ENCODE data around the gene COL6A1. TPM values are rescaled to one million over a fixed set of nuclear protein-coding genes. Genes with fewer than 3 reads are reported as not detected.

COL6A1 gene
- total RNA-seq, 1 donor from 2014 or later: 135 TPM

DNA sequence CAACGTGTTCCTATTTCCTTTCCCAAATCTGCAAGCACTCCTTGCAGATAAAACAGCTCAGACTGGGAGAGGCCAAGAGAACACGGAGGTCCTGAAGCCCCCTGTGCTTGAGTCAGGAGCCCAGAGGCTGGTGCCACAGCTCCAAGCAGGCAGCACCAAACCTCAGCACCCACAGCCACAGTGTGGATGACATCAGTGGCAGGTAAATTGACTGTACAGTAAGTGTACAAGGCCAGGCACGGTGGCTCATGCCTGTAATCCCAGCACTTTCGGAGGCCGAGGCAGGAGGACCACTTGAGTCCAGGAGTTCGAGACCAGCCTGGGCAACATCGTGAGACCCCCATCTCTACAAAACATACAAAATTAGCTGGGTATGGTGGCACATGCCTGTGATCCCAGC, 1.9 kb upstream of the COL6A1 start:
- H3K4me3 ChIP-seq (ENCODE audit: low read depth, low read length): no peak overlapping the region
- DNase-seq (ENCODE audit: low read depth): no peak
- TF ChIP-seq, protein P1, sequence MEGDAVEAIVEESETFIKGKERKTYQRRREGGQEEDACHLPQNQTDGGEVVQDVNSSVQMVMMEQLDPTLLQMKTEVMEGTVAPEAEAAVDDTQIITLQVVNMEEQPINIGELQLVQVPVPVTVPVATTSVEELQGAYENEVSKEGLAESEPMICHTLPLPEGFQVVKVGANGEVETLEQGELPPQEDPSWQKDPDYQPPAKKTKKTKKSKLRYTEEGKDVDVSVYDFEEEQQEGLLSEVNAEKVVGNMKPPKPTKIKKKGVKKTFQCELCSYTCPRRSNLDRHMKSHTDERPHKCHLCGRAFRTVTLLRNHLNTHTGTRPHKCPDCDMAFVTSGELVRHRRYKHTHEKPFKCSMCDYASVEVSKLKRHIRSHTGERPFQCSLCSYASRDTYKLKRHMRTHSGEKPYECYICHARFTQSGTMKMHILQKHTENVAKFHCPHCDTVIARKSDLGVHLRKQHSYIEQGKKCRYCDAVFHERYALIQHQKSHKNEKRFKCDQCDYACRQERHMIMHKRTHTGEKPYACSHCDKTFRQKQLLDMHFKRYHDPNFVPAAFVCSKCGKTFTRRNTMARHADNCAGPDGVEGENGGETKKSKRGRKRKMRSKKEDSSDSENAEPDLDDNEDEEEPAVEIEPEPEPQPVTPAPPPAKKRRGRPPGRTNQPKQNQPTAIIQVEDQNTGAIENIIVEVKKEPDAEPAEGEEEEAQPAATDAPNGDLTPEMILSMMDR (conservative IDR thresholded peaks at IDR 0.05; ENCODE audit: low read depth, low read length): no peak

DNA sequence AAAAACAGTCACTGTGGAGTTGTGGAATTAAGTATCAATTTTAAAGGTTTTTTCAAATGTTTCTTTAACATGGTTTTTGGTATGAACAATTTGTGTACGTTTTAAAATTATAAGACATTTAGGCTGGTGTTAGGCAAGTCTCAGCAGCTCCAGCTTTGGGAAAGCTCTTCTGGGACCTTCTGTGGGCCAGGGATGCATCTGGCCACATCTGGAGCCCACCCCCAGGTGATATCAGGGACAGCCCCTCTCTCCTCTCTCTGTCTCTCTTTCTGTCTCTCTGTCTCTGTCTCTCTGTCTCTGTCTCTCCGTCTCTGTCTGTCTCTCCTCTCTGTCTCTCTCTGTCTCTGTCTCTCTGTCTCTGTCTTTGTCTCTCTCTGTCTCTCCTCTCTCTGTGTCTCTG, 1.3 kb upstream of the COL6A1 start:
- TF ChIP-seq, protein P1 (conservative IDR thresholded peaks at IDR 0.05; ENCODE audit: low read depth, low read length): no peak
- H3K4me3 ChIP-seq (ENCODE audit: low read depth, low read length): no peak overlapping the region
- no peak for DNase-seq (ENCODE audit: low read depth)

DNA sequence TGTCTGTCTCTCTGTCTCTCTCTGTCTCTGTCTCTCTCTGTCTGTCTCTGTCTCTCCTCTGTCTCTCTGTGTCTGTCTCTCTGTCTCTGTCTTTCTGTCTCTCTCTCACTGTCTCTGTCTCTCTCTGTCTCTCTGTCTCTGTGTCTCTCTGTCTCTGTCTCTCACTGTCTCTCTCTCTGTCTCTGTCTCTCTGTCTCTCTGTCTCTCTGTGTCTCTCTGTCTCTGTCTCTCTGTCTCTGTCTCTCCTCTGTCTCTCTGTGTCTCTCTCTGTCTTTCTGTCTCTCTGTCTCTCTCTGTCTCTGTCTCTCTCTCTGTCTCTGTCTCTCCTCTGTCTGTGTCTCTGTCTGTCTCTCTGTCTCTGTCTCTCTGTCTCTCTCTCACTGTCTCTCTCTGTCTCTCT, 873 bp upstream of the COL6A1 start:
- no peak for DNase-seq (ENCODE audit: low read depth)
- peak overlapping the region; percentile 36 for H3K4me3 ChIP-seq (ENCODE audit: low read depth, low read length)

DNA sequence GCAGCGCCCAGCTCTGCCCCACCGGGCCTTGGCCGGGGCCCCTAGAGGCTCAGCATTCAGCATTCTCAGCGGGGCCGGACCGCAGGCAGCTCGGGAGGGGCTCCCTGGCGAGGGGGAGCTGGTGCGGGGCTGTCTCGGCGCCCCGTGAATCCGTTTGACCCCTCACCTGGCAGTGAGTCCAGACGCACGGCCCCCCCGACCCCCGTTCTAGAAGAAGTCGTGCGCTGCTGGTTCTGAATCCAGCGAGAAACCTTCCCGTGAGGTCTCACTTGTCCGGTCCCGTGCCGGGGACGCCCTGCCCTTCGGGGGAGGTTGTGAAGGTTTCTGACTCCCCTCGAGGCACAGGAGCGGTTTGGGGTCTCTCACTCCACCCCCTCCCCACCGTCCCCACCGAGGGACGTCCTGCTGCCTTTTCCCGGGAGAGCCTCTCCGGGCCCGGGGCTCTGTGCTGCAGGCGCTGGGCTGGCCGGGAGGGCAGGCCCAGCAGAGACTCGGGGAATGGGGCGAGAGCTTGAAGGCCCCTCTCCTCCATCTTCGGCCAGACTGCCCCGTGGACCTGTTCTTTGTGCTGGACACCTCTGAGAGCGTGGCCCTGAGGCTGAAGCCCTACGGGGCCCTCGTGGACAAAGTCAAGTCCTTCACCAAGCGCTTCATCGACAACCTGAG, 655 bp downstream of the COL6A1 start:
- peak overlapping the region; percentile 78 for H3K4me3 ChIP-seq (ENCODE audit: low read depth, low read length)
- TF ChIP-seq, protein P1 (conservative IDR thresholded peaks at IDR 0.05; ENCODE audit: low read depth, low read length): no peak
- DNase-seq (ENCODE audit: low read depth): no peak

More for the DNA sequence above, 873 bp upstream of the COL6A1 start:
- TF ChIP-seq, protein P1 (conservative IDR thresholded peaks at IDR 0.05; ENCODE audit: low read depth, low read length): no peak

DNA sequence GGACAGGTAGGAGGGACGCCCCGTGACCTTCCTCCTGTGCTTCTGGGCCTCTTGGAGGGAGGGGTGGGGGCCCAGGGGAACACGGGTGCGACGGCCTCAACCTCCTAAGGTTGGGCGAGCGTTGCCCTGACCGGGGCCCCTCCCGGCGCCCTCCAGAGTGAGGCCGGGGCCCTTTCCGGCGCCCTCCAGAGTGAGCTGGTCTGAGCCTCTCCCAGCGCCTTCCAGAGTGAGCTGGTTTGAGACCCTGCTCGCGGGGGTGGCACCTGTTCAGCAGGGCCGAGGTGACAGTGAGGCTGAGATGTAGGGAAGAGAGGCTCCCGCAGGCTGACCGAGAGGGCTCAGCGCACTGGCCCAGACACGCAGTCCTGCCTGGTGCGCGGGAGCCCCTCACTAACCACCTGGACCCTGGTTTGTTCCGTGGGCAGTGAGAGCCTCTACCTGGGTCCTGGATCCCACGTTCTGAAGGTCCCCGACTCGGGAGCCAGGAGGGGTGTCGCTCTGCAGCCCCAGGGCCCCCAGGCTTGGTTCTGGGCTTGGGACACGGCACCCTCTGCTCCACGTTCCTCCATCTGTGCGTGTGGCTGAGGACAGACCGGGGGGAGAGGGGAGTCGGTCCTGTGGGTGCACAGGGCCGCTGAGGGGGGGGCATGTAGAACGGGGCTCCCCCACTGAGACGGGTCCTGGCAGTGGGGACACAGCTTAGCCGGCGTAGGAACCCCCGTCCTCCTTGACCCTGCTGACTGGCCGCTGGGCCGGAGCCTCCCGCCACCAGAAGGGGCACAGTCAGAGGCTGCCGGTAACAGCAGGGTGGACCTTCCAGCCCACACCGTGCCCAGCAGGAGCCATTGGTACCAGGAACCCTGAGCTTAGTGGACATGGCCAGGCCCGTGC, 1.4 kb downstream of the COL6A1 start:
- no peak for DNase-seq (ENCODE audit: low read depth)
- TF ChIP-seq, protein P1 (conservative IDR thresholded peaks at IDR 0.05; ENCODE audit: low read depth, low read length): no peak
- peak overlapping the region; percentile 78 for H3K4me3 ChIP-seq (ENCODE audit: low read depth, low read length)

DNA sequence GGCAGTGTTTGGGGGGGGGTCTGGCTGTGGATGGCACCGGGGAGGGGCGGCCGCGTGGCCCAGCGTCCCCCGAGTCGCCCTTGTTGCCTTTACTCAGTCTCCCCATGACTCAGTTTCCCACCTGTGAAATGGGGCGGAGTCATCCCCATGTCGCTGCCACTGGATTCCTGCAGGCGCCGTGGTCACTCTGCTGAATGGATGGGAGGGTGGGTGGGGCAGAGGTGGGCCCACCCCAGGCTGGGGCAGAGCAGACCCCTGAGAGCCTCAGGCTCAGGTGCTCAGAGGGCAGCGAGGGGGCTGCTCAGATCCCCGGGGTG, 2.0 kb downstream of the COL6A1 start:
- DNase-seq (ENCODE audit: low read depth): no peak
- H3K4me3 ChIP-seq (ENCODE audit: low read depth, low read length): no peak overlapping the region
- TF ChIP-seq, protein P1 (conservative IDR thresholded peaks at IDR 0.05; ENCODE audit: low read depth, low read length): no peak

All from epithelial cell of proximal tubule (primary cell).